Stimulated activated naive B cell treated with anti-CD40 and anti-IgM and Interleukin-4, amounts not matched to agents 10 μg/mL and 1 μg/mL and 100 μg/mL, for 72 hours (primary cell): Measurements from ENCODE around the gene SESN3.

Source experiments
- ATAC-seq, 2 donors: fragments of 150-1000 bp; cut with Tn5 transposase; replicated peaks; 2 replicates each; pipeline ENCODE4 v1.10.0; 2021; ENCODE audit warnings: moderate library complexity in 1 of 2
- DNase-seq: peaks from one replicate; pipeline ENCODE4 v3.0.0; 2021
- H3K27ac Mint-ChIP-seq: one replicate; pipeline ENCODE4 v1.8.0; 2022; ENCODE audit warnings: mild to moderate bottlenecking, mixed read lengths
- H3K27me3 Mint-ChIP-seq, 2 donors: one replicate each; pipeline ENCODE4 v1.8.0; 2022; ENCODE audit warnings: mixed read lengths in 2 of 2
- H3K36me3 Mint-ChIP-seq, 2 donors: one replicate each; pipeline ENCODE4 v1.8.0; 2022; ENCODE audit warnings: mixed read lengths in 2 of 2, mild to moderate bottlenecking in 1 of 2
- H3K4me1 Mint-ChIP-seq, 2 donors: one replicate each; pipeline ENCODE4 v1.8.0; 2022; ENCODE audit warnings: mixed read lengths in 2 of 2, mild to moderate bottlenecking in 1 of 2
- H3K4me3 Mint-ChIP-seq, 2 donors: one replicate each; pipeline ENCODE4 v1.8.0; 2022; ENCODE audit warnings: mild to moderate bottlenecking in 2 of 2, mixed read lengths in 2 of 2, moderate library complexity in 1 of 2
- H3K9me3 Mint-ChIP-seq, 2 donors: one replicate each; pipeline ENCODE4 v1.8.0; 2022; ENCODE audit warnings: mixed read lengths in 2 of 2, mild to moderate bottlenecking in 1 of 2

Gene SESN3

DNA sequence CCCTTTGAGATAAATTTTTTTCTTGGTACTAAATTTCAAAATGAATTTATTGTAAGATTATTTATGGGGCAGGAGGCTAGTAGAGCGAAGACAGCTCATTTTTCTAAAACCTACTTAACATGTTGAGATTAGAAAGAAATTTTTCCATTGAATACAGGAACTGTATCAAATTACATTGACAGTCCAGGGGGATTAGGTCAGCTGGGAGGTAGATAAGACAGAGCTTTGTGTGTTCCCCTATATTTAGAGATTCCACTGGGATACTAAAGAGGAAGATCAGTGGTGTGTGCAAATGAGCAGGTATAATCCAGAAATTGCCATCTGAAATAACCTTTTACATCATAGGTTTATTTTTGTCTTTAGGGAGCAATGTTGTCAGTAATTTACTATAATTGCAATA lies 109.3 kb downstream of the SESN3 start:
- peaks cover 13 to 15% of the 10 kb centered on the region in 2 donors for H3K36me3 Mint-ChIP-seq
- no peak for ATAC-seq
- H3K9me3 Mint-ChIP-seq, result peaks cover 4 to 5% of the 10 kb centered on the region in 2 donors
- no peaks in the 10 kb centered on the region for H3K27me3 Mint-ChIP-seq
- no peak overlapping the region for H3K4me3 Mint-ChIP-seq
- peaks cover 15 to 32% of the 10 kb centered on the region in 2 donors for H3K4me1 Mint-ChIP-seq
- DNase-seq, result no peak
- no peak overlapping the region for H3K27ac Mint-ChIP-seq

DNA sequence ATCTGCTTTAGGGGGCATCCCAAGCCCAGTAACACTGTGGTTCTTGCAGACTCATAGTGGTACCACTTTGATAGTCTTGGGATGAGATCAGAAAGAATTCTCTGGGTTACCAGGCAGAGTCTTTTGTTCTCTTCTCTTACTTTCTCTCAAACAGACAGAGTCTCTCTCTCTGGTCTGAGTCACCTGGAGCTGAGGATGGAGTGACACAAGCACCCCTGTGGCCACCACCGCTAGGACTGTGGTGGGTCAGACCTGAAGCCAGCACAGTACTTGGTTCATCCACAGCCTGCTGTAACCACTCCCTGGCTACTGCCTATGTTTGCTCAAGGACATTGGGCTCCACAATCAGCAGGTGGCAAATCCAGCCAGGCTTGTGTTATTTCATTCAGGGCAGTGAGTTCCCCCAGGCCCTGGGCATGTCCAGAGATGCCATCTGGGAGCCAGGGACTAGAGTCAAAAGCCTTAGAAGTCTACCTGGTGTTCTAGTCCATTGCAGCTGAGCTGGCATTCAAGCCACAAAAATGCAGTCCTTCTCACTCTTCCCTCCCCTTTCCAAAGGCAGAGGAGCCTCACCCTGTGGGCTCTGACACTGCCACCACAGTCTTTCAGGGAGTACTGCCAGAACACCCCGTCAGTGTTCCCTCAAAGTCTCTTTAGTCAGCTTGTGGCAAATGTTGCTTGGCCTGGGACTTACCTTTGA lies 111.5 kb downstream of the SESN3 start:
- no peak overlapping the region for H3K4me3 Mint-ChIP-seq
- no peaks in the 10 kb centered on the region for H3K27me3 Mint-ChIP-seq
- H3K27ac Mint-ChIP-seq, result no peak overlapping the region
- H3K36me3 Mint-ChIP-seq, result peaks cover 7 to 8% of the 10 kb centered on the region in 2 donors
- no peak for ATAC-seq
- H3K4me1 Mint-ChIP-seq, result peaks cover 15 to 32% of the 10 kb centered on the region in 2 donors
- H3K9me3 Mint-ChIP-seq, result peaks cover 4 to 5% of the 10 kb centered on the region in 2 donors
- no peak for DNase-seq

GRCh38 chr11:95115597-95115996 lies 115.4 kb downstream of the SESN3 start:
- ATAC-seq, result no peak

More at GRCh38 chr11:95115597-95115996, 115.4 kb downstream of the SESN3 start:
- H3K27me3 Mint-ChIP-seq, result no peaks in the 10 kb centered on the region
- H3K27ac Mint-ChIP-seq, result no peak overlapping the region
- H3K36me3 Mint-ChIP-seq, result peaks cover 15 to 22% of the 10 kb centered on the region in 2 donors
- H3K9me3 Mint-ChIP-seq, result peaks cover 5 to 6% of the 10 kb centered on the region in 2 donors
- no peak overlapping the region for H3K4me3 Mint-ChIP-seq
- peaks cover 22 to 34% of the 10 kb centered on the region in 2 donors for H3K4me1 Mint-ChIP-seq
- no peak for DNase-seq
